Endothelial cell of hepatic sinusoid (primary cell): ENCODE results near the gene NAGA.
"Not testable (repeated sequence)": the region's sequence is repeated elsewhere in the genome, so short reads cannot be mapped to it uniquely, and the experiment has no call there.

Experiments used
- in situ Hi-C: cut with HindIII; loops from 2 replicates; pipeline ENCODE4 v1.10.0; 2017; ENCODE audit warnings: low sequenced_read_pairs

The NAGA gene

GRCh38 chr22:42076764-42077485 is 6.3 kb upstream of the NAGA start:
- in situ Hi-C loops = no loop called here

- in situ Hi-C loops = no loop called here
Observed at GRCh38 chr22:42074846-42075676, 4.4 kb upstream of the NAGA start.

- in situ Hi-C loops = no loop called here
Observed at GRCh38 chr22:42074132-42074811, 3.7 kb upstream of the NAGA start, which contains the start of gene PHETA2. PHETA2 (plus strand) TSS chr22:42074248; CDS start chr22:42077294, 3,046 bp downstream.

GRCh38 chr22:42073621-42074041 is 3.0 kb upstream of the NAGA start:
- in situ Hi-C loops = no loop called here

GRCh38 chr22:42072606-42073330 is 2.2 kb upstream of the NAGA start:
- in situ Hi-C loops = no loop called here

- in situ Hi-C loops = not testable (repeated sequence)
Observed at GRCh38 chr22:42071508-42071907, 896 bp upstream of the NAGA start.

GRCh38 chr22:42069801-42070516 is 653 bp downstream of the NAGA start:
- in situ Hi-C loops = no loop called here

GRCh38 chr22:42068291-42068690 is 2.3 kb downstream of the NAGA start:
- in situ Hi-C loops = no loop called here

- in situ Hi-C loops = no loop called here
Observed at GRCh38 chr22:42067671-42068251, 2.9 kb downstream of the NAGA start.

- in situ Hi-C loops = no loop called here
Observed at GRCh38 chr22:42066937-42067336, 3.7 kb downstream of the NAGA start.

- in situ Hi-C loops = no loop called here
Observed at GRCh38 chr22:42066126-42066761, 4.4 kb downstream of the NAGA start.

GRCh38 chr22:42065438-42066125 is 5.0 kb downstream of the NAGA start:
- in situ Hi-C loops = no loop called here

- in situ Hi-C loops = no loop called here
Observed at GRCh38 chr22:42064629-42065028, 6.0 kb downstream of the NAGA start.

- in situ Hi-C loops = no loop called here
Observed at GRCh38 chr22:42062506-42063170, 8.0 kb downstream of the NAGA start.

GRCh38 chr22:42061041-42061440 is 9.6 kb downstream of the NAGA start:
- in situ Hi-C loops = no loop called here

- in situ Hi-C loops = no loop called here
Observed at GRCh38 chr22:42060489-42060888, 10.1 kb downstream of the NAGA start.

GRCh38 chr22:42056757-42057511 is 13.7 kb downstream of the NAGA start:
- in situ Hi-C loops = no loop called here

GRCh38 chr22:42052765-42053164 is 17.8 kb downstream of the NAGA start:
- in situ Hi-C loops = no loop called here
